HCT116 (cell line): Measurements from ENCODE around the gene LAMTOR3. TPM values are rescaled to one million over a fixed set of nuclear protein-coding genes. Genes with fewer than 3 reads are reported as not detected.
A peak's percentile ranks its signal among the peaks of the same experiment; 100 is the strongest.

Experiments
- ATAC-seq: fragments of 200-7000 bp; cut with Tn5 transposase; 2 replicates; pipeline ENCODE4 v1.9.1; 2020; ENCODE audit warnings: mild to moderate bottlenecking, moderate library complexity
- BruUV-seq: library from RNA; stranded (reverse); fragments of 400-500 nt; replicated peaks from 2 replicates; lab custom pipeline; 2021; lab: Mats Ljungman, UMichigan
- CTCF ChIA-PET: fragments of 300-600 bp; sonication (Branson Sonifier 250); formaldehyde crosslinking; loops from one replicate; lab custom pipeline; 2021; ENCODE audit warnings: antibody characterized with exemption; lab: Charles Lee
- POLR2A ChIA-PET: fragments of 300-600, 350-600 bp; sonication (Branson Sonifier 250); formaldehyde crosslinking; loops from one replicate; lab custom pipeline; 2021; ENCODE audit warnings: antibody characterized with exemption; lab: Charles Lee
- RAD21 ChIA-PET, 2 experiments: fragments of 300-600 bp; sonication (Branson Sonifier 250); formaldehyde crosslinking; loops; one replicate each; lab custom pipeline; 2023; ENCODE audit warnings: low total read pairs in 2 of 2; ENCODE audit not compliant: uncharacterized antibody in 2 of 2, unreplicated experiment in 2 of 2, low non-redundant PET in 1 of 2; lab: Charles Lee
- DNase-seq: peaks from one replicate; pipeline ENCODE4 v3.0.0-alpha.2; 2010; ENCODE audit warnings: low read depth, low spot score
- H2AFZ ChIP-seq: fragments of 200-600 bp; shearing (Covaris generic), sonication (generic); 2 replicates; pipeline ENCODE4 v1.6.1; 2017; ENCODE audit warnings: low read depth, mixed run types, mixed read lengths, antibody characterized with exemption, low read length; ENCODE audit not compliant: poor library complexity, severe bottlenecking
- H3K27ac ChIP-seq: 2 replicates; pipeline ENCODE4 v1.5.1; 2012; ENCODE audit warnings: low read depth, low read length
- H3K27me3 ChIP-seq: fragments of 200-600 bp; sonication (generic); 2 replicates; pipeline ENCODE4 v1.6.1; 2016; ENCODE audit warnings: mixed run types, low read length, mixed read lengths; ENCODE audit not compliant: insufficient read depth
- H3K36me3 ChIP-seq, 2 experiments: fragments of 200-500 bp in 1 of 2; fragments of 200-600 bp in 1 of 2; sonication (Bioruptor generic) in 1 of 2; sonication (generic) in 1 of 2; 2 replicates each; pipeline versions ENCODE4 v1.5.1 to v1.6.1; 2014 to 2016; ENCODE audit warnings: low read length in 2 of 2, inconsistent platforms in 1 of 2, mixed read lengths in 1 of 2, mixed run types in 1 of 2; ENCODE audit not compliant: insufficient read depth in 2 of 2, control insufficient read depth in 1 of 2
- H3K4me1 ChIP-seq, 2 experiments: fragments of 200-600 bp in 1 of 2; sonication (generic) in 1 of 2; 2 replicates each; pipeline versions ENCODE4 v1.5.1 to v1.6.1; 2012 to 2017; ENCODE audit warnings: low read length in 2 of 2, inconsistent platforms in 1 of 2, mild to moderate bottlenecking in 1 of 2, mixed read lengths in 1 of 2, mixed run types in 1 of 2, moderate library complexity in 1 of 2; ENCODE audit not compliant: insufficient read depth in 2 of 2, control insufficient read depth in 1 of 2
- H3K4me2 ChIP-seq: fragments of 200-600 bp; sonication (generic); 2 replicates; pipeline ENCODE4 v1.6.1; 2017; ENCODE audit warnings: mixed run types, low read length, mixed read lengths
- H3K4me3 ChIP-seq, 2 experiments: fragments of 200-600 bp in 1 of 2; sonication (generic) in 1 of 2; replicated peaks in 1 of 2; 2 replicates each; pipeline ENCODE4 v1.5.1; 2011 to 2016; ENCODE audit warnings: low read length in 2 of 2, control low read depth in 1 of 2, low read depth in 1 of 2, mild to moderate bottlenecking in 1 of 2, mixed read lengths in 1 of 2, mixed run types in 1 of 2
- H3K79me2 ChIP-seq: fragments of 200-600 bp; sonication (generic); 2 replicates; pipeline ENCODE4 v1.6.1; 2017; ENCODE audit warnings: mild to moderate bottlenecking, mixed run types, low read length, moderate library complexity, mixed read lengths; ENCODE audit not compliant: insufficient read depth
- H3K9ac ChIP-seq: fragments of 200-600 bp; sonication (generic); 2 replicates; pipeline ENCODE4 v1.6.1; 2016; ENCODE audit warnings: low read length, mixed read lengths
- H3K9me2 ChIP-seq: fragments of 200-600 bp; sonication (generic), shearing (Covaris generic); 2 replicates; pipeline ENCODE4 v1.6.1; 2017; ENCODE audit warnings: mixed run types, mild to moderate bottlenecking, moderate library complexity; ENCODE audit not compliant: insufficient read depth
- H3K9me3 ChIP-seq, 2 experiments: fragments of 200-500 bp in 1 of 2; fragments of 200-600 bp in 1 of 2; sonication (Bioruptor generic) in 1 of 2; sonication (generic) in 1 of 2; 2 replicates each; pipeline ENCODE4 v1.6.1; 2014 to 2017; ENCODE audit warnings: low read length in 2 of 2, mixed read lengths in 2 of 2, inconsistent platforms in 1 of 2, low read depth in 1 of 2, mild to moderate bottlenecking in 1 of 2, mixed run types in 1 of 2, moderate library complexity in 1 of 2; ENCODE audit not compliant: control insufficient read depth in 1 of 2, insufficient read depth in 1 of 2
- H4K20me1 ChIP-seq: fragments of 200-600 bp; sonication (generic), shearing (Covaris generic); 2 replicates; pipeline ENCODE4 v1.6.1; 2017; ENCODE audit warnings: mixed run types, mild to moderate bottlenecking, moderate library complexity; ENCODE audit not compliant: insufficient read depth
- EGR1 ChIP-seq: IDR thresholded peaks from 2 replicates; pipeline ENCODE4 v1.6.1; 2012; ENCODE audit warnings: low read depth
- ELF1 ChIP-seq: IDR thresholded peaks from 2 replicates; pipeline ENCODE4 v1.6.1; 2012; ENCODE audit warnings: low read depth, borderline replicate concordance
- EZH2phosphoT487 ChIP-seq: fragments of 200-600 bp; IDR thresholded peaks from 2 replicates; pipeline ENCODE4 v1.6.1; 2018; ENCODE audit warnings: antibody characterized with exemption, borderline replicate concordance
- JUND ChIP-seq: IDR thresholded peaks from 2 replicates; pipeline ENCODE4 v1.6.1; 2012
- POLR2A ChIP-seq: IDR thresholded peaks from 2 replicates; pipeline ENCODE4 v1.7.0; 2011; ENCODE audit warnings: borderline replicate concordance; ENCODE audit not compliant: insufficient read depth, insufficient read length; ENCODE audit errors: extremely low read depth
- POLR2AphosphoS5 ChIP-seq: IDR thresholded peaks from 2 replicates; pipeline ENCODE4 v1.6.1; 2011; ENCODE audit warnings: mild to moderate bottlenecking, low read depth, low read length, moderate library complexity
- RAD21 ChIP-seq: IDR thresholded peaks from 2 replicates; pipeline ENCODE4 v1.6.1; 2012; ENCODE audit warnings: low read depth, mild to moderate bottlenecking
- TCF7L2 ChIP-seq: IDR thresholded peaks from 2 replicates; pipeline ENCODE4 v1.7.0; 2011; ENCODE audit warnings: borderline replicate concordance, inconsistent platforms; ENCODE audit not compliant: insufficient read depth, insufficient read length; ENCODE audit errors: extremely low read depth
- ZNF274 ChIP-seq: fragments of 200-500 bp; sonication (Bioruptor generic); IDR thresholded peaks from 2 replicates; pipeline ENCODE4 v1.6.1; 2014; ENCODE audit warnings: mild to moderate bottlenecking, low read depth, low read length, inconsistent platforms
- intact Hi-C: fragments of 100-400 bp; cut with micrococcal nuclease; formaldehyde crosslinking; loops from 2 replicates; pipeline ENCODE4 v1.10.0; 2022
- total RNA-seq: library from RNA; stranded (reverse); gene quantifications from one replicate; pipeline ENCODE4 v1.2.1, GENCODE V29; 2021; ENCODE audit not compliant: unreplicated experiment
- TF ChIP-seq, protein P1 (sequence below): IDR thresholded peaks from 2 replicates; pipeline ENCODE4 v1.6.1; 2012
- TF ChIP-seq, protein P2 (sequence below): IDR thresholded peaks from 2 replicates; pipeline ENCODE4 v1.6.1; 2012; ENCODE audit warnings: low read depth

Gene LAMTOR3
- total RNA-seq, 1 experiment from 2014 or later, result 21.0 TPM

- Histone ChIP-seq H3K4me3 (peak overlapping the region; percentile 44 to 59), H3K9me3 (no peaks in the 10 kb centered on the region), H3K4me2 (peak overlapping the region; percentile 85), H3K9me2 (no peaks in the 10 kb centered on the region), H3K79me2 (peaks cover 32% of the 10 kb centered on the region), H3K4me1 (peaks cover 4 to 18% of the 10 kb centered on the region in 2 experiments; a peak in 3 of 4 replicates), H3K9ac (peak overlapping the region; percentile 42), H3K27me3 (no peaks in the 10 kb centered on the region), H3K36me3 (no peaks in the 10 kb centered on the region; a peak in 1 of 4 replicates), H2AFZ (no peak overlapping the region), H3K27ac (peak overlapping the region; percentile 34), H4K20me1 (no peaks in the 10 kb centered on the region)
- no TSS peak for BruUV-seq
- POLR2A ChIA-PET, result interaction anchor here (0.6 to 1.6 kb wide), 3 partner anchors 46 to 461 kb away, joined by 3 to 8 read pairs (median 3); partner anchors contain the start of gene H2AZ1
- RAD21 ChIA-PET, result interaction anchor here in 1 of 2 experiments (0.6 kb wide), 1 partner anchor 834 kb away, joined by 3 read pairs; no protein-coding TSS in a partner anchor
- TF ChIP-seq ELF1 (no peak), POLR2AphosphoS5 (no peak), TCF7L2 (no peak), ZNF274 (no peak), POLR2A (no peak), EZH2phosphoT487 (no peak), RAD21 (no peak), JUND (no peak), EGR1 (no peak)
- TF ChIP-seq, protein P1, sequence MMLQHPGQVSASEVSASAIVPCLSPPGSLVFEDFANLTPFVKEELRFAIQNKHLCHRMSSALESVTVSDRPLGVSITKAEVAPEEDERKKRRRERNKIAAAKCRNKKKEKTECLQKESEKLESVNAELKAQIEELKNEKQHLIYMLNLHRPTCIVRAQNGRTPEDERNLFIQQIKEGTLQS, result no peak
- TF ChIP-seq, protein P2, sequence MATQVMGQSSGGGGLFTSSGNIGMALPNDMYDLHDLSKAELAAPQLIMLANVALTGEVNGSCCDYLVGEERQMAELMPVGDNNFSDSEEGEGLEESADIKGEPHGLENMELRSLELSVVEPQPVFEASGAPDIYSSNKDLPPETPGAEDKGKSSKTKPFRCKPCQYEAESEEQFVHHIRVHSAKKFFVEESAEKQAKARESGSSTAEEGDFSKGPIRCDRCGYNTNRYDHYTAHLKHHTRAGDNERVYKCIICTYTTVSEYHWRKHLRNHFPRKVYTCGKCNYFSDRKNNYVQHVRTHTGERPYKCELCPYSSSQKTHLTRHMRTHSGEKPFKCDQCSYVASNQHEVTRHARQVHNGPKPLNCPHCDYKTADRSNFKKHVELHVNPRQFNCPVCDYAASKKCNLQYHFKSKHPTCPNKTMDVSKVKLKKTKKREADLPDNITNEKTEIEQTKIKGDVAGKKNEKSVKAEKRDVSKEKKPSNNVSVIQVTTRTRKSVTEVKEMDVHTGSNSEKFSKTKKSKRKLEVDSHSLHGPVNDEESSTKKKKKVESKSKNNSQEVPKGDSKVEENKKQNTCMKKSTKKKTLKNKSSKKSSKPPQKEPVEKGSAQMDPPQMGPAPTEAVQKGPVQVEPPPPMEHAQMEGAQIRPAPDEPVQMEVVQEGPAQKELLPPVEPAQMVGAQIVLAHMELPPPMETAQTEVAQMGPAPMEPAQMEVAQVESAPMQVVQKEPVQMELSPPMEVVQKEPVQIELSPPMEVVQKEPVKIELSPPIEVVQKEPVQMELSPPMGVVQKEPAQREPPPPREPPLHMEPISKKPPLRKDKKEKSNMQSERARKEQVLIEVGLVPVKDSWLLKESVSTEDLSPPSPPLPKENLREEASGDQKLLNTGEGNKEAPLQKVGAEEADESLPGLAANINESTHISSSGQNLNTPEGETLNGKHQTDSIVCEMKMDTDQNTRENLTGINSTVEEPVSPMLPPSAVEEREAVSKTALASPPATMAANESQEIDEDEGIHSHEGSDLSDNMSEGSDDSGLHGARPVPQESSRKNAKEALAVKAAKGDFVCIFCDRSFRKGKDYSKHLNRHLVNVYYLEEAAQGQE, result no peak
- intact Hi-C loops, result loop anchor here (5.0 kb wide), 1 partner anchor 52 kb away; the partner anchor contains the start of gene DNAJB14
- ATAC-seq (no peak), DNase-seq (no peak)
- CTCF ChIA-PET, result interaction anchor here (1.0 to 1.6 kb wide), 3 partner anchors 10 to 87 kb away, joined by 3 to 8 read pairs (median 3); partner anchors contain the start of gene DNAJB14
Observed at GRCh38 chr4:99894998-99895397, 771 bp upstream of the LAMTOR3 start.
